Spleen (tissue), 11 donors: ENCODE measurements around the gene METTL1. TPM values are rescaled to one million over a fixed set of nuclear protein-coding genes. Genes with fewer than 3 reads are reported as not detected.
"Not testable (repeated sequence)": the region's sequence is repeated elsewhere in the genome, so short reads cannot be mapped to it uniquely, and the experiment has no call there.

ENCODE experiments used
- DNase-seq: peaks from one replicate; pipeline ENCODE4 v3.0.0-alpha.2; 2020
- H3K27ac ChIP-seq, 8 donors: fragments of 200-600 bp; sonication (generic) in 7 of 8; 1 replicate in 4 of 8; 2 replicates in 4 of 8; pipeline versions ENCODE4 v1.5.0 to v1.8.0; 2016 to 2021; ENCODE audit warnings: inconsistent platforms in 4 of 8, mild to moderate bottlenecking in 4 of 8, moderate library complexity in 1 of 8
- H3K27me3 ChIP-seq, 7 donors: fragments of 200-600 bp; sonication (generic) in 6 of 7; replicated peaks in 1 of 7; 1 replicate in 4 of 7; 2 replicates in 3 of 7; pipeline versions ENCODE4 v1.5.0 to v1.8.0; 2016 to 2021; ENCODE audit warnings: inconsistent platforms in 3 of 7, mild to moderate bottlenecking in 1 of 7
- H3K36me3 ChIP-seq, 6 donors: fragments of 200-600 bp; sonication (generic) in 5 of 6; 1 replicate in 4 of 6; 2 replicates in 2 of 6; pipeline versions ENCODE4 v1.5.0 to v1.8.0; 2016 to 2021; ENCODE audit warnings: inconsistent platforms in 2 of 6
- H3K4me1 ChIP-seq, 6 donors: fragments of 200-600 bp; sonication (generic) in 5 of 6; 1 replicate in 3 of 6; 2 replicates in 3 of 6; pipeline versions ENCODE4 v1.5.0 to v1.8.0; 2016 to 2021; ENCODE audit warnings: inconsistent platforms in 3 of 6
- H3K4me3 ChIP-seq, 8 donors: fragments of 200-600 bp; sonication (generic) in 7 of 8; 1 replicate in 4 of 8; 2 replicates in 4 of 8; pipeline versions ENCODE4 v1.5.0 to v1.8.0; 2016 to 2021; ENCODE audit warnings: inconsistent platforms in 4 of 8, mild to moderate bottlenecking in 4 of 8, moderate library complexity in 2 of 8
- H3K9me3 ChIP-seq, 8 donors: fragments of 200-600 bp; sonication (generic) in 7 of 8; 1 replicate in 4 of 8; 2 replicates in 4 of 8; pipeline versions ENCODE4 v1.5.0 to v1.8.0; 2016 to 2021; ENCODE audit warnings: inconsistent platforms in 4 of 8
- POLR2A ChIP-seq, 3 donors: fragments of 450-650 bp; IDR thresholded peaks; one replicate each; pipeline ENCODE4 v1.5.1; 2017; ENCODE audit warnings: antibody characterized with exemption in 3 of 3, mild to moderate bottlenecking in 1 of 3
- POLR2AphosphoS5 ChIP-seq, 3 donors: sonication (generic); formaldehyde crosslinking; IDR thresholded peaks; one replicate each; pipeline ENCODE4 v1.5.1; 2017; ENCODE audit warnings: antibody characterized with exemption in 3 of 3
- WGBS, 5 donors: extraction: QIAGEN DNeasy Blood & Tissue Kit in 3 of 5; methylation state at CpG; one replicate each; pipeline versions ENCODE4 v1.1.5 to v1.1.7; 2013 to 2018; 5-methylcytosine and 5-hydroxymethylcytosine counted together
- intact Hi-C: fragments of 100-400 bp; cut with DNase I; formaldehyde crosslinking; loops from one replicate; pipeline ENCODE4 v1.15.0; 2023; ENCODE audit warnings: low total_unique reads
- polyA plus RNA-seq, 3 donors: library from polyadenylated mRNA; stranded (reverse); fragments of 200-250 nt; gene quantifications; one replicate each; pipeline ENCODE4 v1.2.1, GENCODE V29; 2013
- total RNA-seq, 7 donors: library from RNA; depleted of rRNA in 3 of 7; stranded (reverse); fragments of >200 nt in 3 of 7; fragmentation: NEBNext Ultra II Directional in 4 of 7; extraction: Animal tissue kit (Norgen Biotek cat#: 25700) in 4 of 7; gene quantifications; one replicate each; pipeline versions ENCODE4 v1.1.0 to v1.2.1, GENCODE V29; 2016 to 2021
- TF ChIP-seq, protein P1 (sequence below), 11 experiments: fragments of 200-600 bp in 7 of 11; fragments of 450-650 bp in 4 of 11; sonication (generic) in 4 of 11; IDR thresholded peaks in 8 of 11; conservative IDR thresholded peaks in 3 of 11; 1 replicate in 7 of 11; 2 replicates in 4 of 11; pipeline versions ENCODE4 v1.4.0 to v1.8.0; 2016 to 2021; ENCODE audit warnings: antibody characterized with exemption in 11 of 11, inconsistent platforms in 4 of 11, mild to moderate bottlenecking in 1 of 11
- donor health status: healthy with polysubstance abuse.
- donor health status: DM: no; HTN: no; CAD: no; lungs with moderate emphysema.
- donor health status: DM: no; HTN: no; CAD: no.
- donor health status: Bipolar disorder and iron deficiency.
- donor health status: healthy.
- donor health status: DM: no; HTN: no; CAD: no.
- donor health status: DM: yes; HTN: yes; CAD: no.

The METTL1 gene
- total and polyA plus RNA-seq, 10 donors: 4.9 to 22.0 (median 14.5) TPM

GRCh38 chr12:57776247-57776587 lies 4.3 kb upstream of the METTL1 start:
- no peak for DNase-seq
- Histone ChIP-seq H3K4me3 (no peak overlapping the region), H3K27me3 (no peaks in the 10 kb centered on the region), H3K4me1 (peaks cover 3 to 47% (median 30%) of the 10 kb centered on the region in 6 donors), H3K27ac (no peak overlapping the region), H3K36me3 (no peaks in the 10 kb centered on the region), H3K9me3 (no peaks in the 10 kb centered on the region)
- TF ChIP-seq, protein P1, sequence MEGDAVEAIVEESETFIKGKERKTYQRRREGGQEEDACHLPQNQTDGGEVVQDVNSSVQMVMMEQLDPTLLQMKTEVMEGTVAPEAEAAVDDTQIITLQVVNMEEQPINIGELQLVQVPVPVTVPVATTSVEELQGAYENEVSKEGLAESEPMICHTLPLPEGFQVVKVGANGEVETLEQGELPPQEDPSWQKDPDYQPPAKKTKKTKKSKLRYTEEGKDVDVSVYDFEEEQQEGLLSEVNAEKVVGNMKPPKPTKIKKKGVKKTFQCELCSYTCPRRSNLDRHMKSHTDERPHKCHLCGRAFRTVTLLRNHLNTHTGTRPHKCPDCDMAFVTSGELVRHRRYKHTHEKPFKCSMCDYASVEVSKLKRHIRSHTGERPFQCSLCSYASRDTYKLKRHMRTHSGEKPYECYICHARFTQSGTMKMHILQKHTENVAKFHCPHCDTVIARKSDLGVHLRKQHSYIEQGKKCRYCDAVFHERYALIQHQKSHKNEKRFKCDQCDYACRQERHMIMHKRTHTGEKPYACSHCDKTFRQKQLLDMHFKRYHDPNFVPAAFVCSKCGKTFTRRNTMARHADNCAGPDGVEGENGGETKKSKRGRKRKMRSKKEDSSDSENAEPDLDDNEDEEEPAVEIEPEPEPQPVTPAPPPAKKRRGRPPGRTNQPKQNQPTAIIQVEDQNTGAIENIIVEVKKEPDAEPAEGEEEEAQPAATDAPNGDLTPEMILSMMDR (IDR thresholded peaks at IDR 0.05 in 8 of 11, conservative IDR thresholded peaks at IDR 0.05 in 3 of 11): no peak
- no peak for TF ChIP-seq POLR2A (IDR thresholded peaks at IDR 0.05)
- no peak for TF ChIP-seq POLR2AphosphoS5 (IDR thresholded peaks at IDR 0.05)
- intact Hi-C loops: no loop called here
- WGBS, 5 donors: 80 to 93% (median 91%) methylated on average over 2 of the region's 2 CpGs

- DNase-seq: no peak
- intact Hi-C loops: no loop called here
- no peak overlapping the region for H3K27ac ChIP-seq
- WGBS, 5 donors: 67 to 85% (median 75%) methylated on average over 4 of the region's 4 CpGs
- peaks cover 6 to 47% (median 30%) of the 10 kb centered on the region in 6 donors for H3K4me1 ChIP-seq
- H3K36me3 ChIP-seq: peaks cover 0 to 2% (median 0%) of the 10 kb centered on the region in 6 donors
- no peak overlapping the region for H3K4me3 ChIP-seq
- TF ChIP-seq POLR2AphosphoS5 (IDR thresholded peaks at IDR 0.05): no peak
- no peak for TF ChIP-seq POLR2A (IDR thresholded peaks at IDR 0.05)
- TF ChIP-seq, protein P1 (IDR thresholded peaks at IDR 0.05 in 8 of 11, conservative IDR thresholded peaks at IDR 0.05 in 3 of 11): no peak
- no peaks in the 10 kb centered on the region for H3K9me3 ChIP-seq
- no peaks in the 10 kb centered on the region for H3K27me3 ChIP-seq
These were observed 3.8 kb upstream of the METTL1 start for GRCh38 chr12:57775563-57776246.

- Histone ChIP-seq H3K27me3 (no peaks in the 10 kb centered on the region), H3K9me3 (no peaks in the 10 kb centered on the region), H3K4me1 (peaks cover 6 to 43% (median 26%) of the 10 kb centered on the region in 6 donors), H3K4me3 (no peak overlapping the region), H3K36me3 (peaks cover 0 to 9% (median 0%) of the 10 kb centered on the region in 6 donors), H3K27ac (no peak overlapping the region)
- TF ChIP-seq POLR2A (IDR thresholded peaks at IDR 0.05) (no peak), POLR2AphosphoS5 (IDR thresholded peaks at IDR 0.05) (no peak)
- TF ChIP-seq, protein P1 (IDR thresholded peaks at IDR 0.05 in 8 of 11, conservative IDR thresholded peaks at IDR 0.05 in 3 of 11): no peak
- DNase-seq: no peak
- WGBS, 5 donors: 87 to 93% (median 89%) methylated on average over 3 of the region's 3 CpGs
- intact Hi-C loops: no loop called here
These were observed 3.1 kb upstream of the METTL1 start for GRCh38 chr12:57775044-57775443.

GRCh38 chr12:57774634-57775033 lies 2.7 kb upstream of the METTL1 start:
- intact Hi-C loops, H3K9me3 ChIP-seq, DNase-seq, H3K4me3 ChIP-seq, H3K27me3 ChIP-seq, H3K27ac ChIP-seq: not testable (repeated sequence)
- 92 to 98% (median 95%) methylated on average over 7 to 11 of the region's 11 CpGs for WGBS, 5 donors
- Histone ChIP-seq H3K36me3 (peaks cover 0 to 13% (median 0%) of the 10 kb centered on the region in 6 donors), H3K4me1 (peaks cover 6 to 39% (median 24%) of the 10 kb centered on the region in 6 donors)
